Inflammatory macrophage treated with lipopolysaccharide for 4 hours (primary cell): ENCODE results near the gene TTF2.

Experiments
- DNase-seq: peaks from one replicate; pipeline ENCODE4 v3.0.0-alpha.2; 2020

The TTF2 gene

DNA sequence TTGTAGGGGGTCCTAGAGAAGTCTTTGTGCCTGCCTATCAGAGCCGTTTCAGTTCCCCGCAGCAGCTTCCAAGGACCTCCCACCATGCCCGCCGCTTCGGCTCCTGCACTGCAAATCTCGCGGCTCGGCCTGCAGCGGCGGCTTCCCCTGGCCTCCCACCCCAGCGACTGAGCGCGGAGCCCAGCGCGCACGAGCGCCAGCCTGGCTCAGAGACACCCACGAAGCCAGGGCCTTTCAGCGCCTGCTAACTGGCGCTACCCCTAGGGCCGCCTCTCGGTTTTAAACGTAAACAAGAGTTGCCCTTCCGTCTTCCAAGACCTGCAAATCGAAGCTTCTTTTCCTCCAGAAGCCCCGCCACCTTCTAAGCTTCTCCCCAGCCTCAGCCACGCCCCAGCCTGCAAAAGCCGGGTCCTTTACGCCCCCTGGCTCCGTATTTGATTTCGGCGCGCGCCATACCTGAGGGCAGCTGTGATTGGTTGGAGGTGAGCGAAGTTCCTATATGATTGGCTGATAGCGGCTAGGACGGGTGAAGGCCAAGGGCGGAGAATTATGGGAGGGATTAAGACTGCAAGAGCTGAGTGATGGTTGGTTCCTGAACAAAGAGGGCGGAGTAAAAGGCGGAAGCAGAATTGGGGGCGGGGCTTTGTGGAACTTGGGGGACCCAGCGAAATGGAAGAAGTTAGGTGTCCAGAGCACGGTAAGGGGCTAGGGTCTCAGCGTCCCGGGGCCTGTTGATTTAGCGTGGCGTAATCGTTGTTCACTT lies at the start of gene TTF2:
TTF2 (plus strand) TSS at position 649 of the 763 bp plus-strand sequence; CDS start at position 670, 21 bp downstream.
- DNase-seq = peak; percentile 99

DNA sequence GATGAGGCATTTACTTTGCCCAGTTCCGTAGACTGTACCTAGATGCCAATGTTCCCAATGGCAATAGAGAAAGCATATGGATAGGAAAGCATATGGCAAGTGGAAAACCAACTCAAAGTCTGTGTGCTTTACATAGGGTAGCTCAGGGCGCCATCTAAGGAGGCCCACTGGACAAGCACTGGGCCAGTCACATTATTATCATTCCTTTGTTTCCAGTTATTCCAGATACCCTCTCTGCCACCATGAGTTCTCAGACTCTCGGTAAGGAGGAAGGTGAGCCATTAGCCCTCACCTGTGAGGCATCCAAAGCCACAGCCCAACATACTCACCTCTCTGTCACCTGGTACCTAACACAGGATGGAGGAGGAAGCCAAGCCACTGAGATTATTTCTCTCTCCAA lies 48.8 kb upstream of the TTF2 start:
- no peak for DNase-seq

DNA sequence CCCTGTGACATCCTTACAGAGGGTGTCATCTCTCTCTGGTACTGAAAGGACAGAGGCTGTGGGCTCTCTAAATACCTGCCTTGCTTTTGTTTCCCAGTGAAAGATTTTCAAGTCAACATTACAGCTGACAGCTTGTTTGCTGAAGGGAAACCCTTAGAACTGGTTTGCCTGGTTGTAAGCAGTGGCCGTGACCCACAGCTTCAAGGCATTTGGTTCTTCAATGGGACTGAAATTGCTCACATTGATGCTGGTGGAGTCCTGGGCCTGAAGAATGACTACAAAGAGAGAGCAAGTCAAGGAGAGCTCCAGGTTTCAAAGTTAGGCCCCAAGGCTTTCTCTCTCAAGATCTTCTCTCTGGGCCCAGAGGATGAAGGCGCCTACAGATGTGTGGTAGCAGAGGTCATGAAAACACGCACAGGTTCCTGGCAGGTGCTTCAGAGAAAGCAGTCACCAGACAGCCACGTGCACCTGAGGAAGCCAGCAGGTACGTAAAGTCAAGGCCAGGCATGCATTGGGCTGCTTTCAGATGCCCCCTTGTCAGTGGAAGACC lies 46.7 kb upstream of the TTF2 start:
- no peak for DNase-seq

DNA sequence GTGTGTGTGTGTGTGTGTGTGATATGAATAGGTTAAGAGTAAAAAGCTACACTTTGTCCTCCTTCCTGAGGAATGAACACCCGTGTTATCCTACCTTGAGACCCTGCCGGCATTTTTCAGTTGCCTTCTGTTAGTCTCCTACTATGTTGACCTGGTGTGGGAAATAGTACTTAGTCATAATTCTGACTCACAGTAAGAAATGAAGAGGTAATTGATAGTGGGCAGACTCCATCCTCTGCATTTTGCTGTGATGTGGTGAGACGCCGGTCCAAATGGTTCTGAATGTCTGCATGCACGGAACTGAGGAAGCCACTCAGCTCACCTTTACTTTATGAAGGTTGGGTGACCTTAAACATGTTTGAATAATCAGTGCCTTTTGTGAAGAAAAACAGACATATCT lies 45.9 kb upstream of the TTF2 start:
- no peak for DNase-seq

DNA sequence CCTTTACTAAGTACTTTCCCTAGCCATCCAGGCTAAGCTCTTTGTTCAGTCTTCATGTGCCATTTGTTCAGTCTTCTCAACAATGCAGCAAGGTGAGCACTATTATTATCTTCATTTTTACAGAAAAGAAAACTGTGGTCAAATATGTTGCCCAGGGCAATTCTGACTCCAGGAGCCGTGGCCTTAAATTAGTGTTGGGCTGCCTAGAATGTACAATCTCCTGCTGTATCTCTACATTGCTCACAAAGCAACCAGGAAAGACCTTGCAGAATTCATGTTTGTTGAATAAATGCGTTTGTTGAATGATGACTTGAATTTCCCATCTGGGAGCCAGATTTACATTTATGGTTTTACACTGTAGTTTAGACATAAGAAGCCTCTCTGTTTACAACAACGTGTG lies 44.4 kb upstream of the TTF2 start:
- no peak for DNase-seq

DNA sequence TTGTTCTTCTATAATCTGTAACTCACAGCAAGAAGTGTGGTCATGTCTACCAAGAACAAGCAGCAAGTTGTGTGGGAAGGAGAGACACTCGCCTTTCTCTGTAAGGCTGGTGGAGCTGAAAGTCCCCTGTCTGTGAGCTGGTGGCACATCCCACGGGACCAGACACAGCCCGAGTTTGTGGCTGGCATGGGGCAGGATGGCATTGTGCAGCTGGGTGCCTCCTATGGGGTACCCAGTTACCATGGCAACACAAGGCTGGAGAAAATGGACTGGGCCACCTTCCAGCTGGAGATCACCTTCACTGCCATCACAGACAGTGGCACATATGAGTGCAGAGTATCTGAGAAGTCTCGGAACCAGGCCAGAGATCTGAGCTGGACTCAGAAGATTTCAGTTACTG lies 43.1 kb upstream of the TTF2 start:
- no peak for DNase-seq

DNA sequence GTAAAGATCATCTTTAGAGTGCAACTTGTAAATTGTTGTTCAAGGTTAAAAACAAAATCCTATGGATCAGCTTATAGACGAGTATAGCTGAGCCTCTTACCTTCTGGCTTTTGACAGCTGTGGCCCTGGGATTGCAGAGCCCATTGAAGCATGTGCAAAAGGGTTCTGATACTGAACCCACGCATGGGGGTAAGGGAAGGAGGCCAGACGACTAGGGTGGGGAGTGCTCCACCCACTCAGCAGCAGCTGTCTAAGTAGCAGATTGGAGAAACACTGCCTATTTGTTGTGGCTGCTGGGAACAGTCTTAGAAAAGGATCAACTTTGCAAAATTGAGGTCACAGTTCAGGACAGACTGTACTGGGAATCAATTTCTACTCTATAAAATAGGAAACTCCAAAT lies 42.5 kb upstream of the TTF2 start:
- peak; percentile 51 for DNase-seq

DNA sequence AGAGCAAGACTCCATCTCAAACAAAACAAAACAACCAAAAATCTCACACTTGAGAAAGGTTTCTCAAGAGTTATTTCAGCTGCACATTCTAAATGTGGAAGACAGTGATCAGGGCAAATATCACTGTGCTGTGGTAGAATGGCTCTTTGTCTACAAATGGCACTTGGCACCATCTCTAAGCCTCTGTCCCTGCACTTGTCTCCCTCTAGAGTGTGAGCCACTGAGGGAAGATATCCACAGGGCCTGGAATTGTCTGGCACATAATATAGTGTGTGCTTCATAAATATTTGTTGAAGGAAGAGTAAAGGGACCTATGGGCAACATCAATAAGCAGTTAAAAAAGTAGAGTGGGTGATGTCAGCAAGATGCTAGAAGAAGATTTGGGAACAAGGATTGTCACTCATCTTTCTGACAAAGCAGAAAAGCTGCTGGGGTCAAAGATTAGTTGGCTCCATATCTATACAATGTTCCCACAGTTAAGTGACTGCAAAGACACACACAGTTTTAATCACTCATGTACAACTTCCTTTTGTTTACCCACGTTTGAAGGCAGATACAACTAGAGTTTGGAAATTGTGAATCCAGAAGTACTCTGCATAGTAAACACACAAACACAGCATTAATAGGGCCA lies 39.5 kb upstream of the TTF2 start:
- no peak for DNase-seq

DNA sequence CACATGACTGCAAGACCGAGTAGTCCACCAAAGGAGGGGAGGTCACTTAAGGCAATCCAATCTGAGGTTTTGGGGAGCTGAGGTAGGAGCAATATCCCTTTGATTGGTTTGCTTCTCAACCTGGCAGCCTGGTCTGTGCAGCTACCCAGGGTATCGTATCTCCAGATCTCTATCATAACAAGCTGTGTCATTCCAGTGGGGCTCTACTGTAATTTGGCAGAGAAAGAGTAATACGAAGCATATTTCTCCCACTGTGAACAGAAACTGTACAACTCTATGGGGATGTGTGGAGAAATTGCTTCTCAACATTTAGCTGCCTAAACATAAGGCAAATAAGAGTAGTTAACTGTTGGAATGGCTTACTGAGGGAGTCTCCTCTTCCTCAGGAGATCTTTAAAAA lies 38.0 kb upstream of the TTF2 start:
- DNase-seq = no peak

DNA sequence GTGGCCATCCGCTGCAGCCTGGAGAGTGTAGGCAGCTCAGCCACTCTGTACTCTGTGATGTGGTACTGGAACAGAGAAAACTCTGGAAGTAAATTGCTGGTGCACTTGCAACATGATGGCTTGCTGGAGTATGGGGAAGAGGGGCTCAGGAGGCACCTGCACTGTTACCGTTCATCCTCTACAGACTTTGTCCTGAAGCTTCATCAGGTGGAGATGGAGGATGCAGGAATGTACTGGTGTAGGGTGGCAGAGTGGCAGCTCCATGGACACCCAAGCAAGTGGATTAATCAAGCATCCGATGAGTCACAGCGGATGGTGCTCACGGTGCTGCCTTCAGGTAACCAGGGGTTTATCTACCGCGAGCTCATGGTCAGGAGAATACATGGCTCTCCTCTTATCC lies 34.6 kb upstream of the TTF2 start:
- DNase-seq = no peak

DNA sequence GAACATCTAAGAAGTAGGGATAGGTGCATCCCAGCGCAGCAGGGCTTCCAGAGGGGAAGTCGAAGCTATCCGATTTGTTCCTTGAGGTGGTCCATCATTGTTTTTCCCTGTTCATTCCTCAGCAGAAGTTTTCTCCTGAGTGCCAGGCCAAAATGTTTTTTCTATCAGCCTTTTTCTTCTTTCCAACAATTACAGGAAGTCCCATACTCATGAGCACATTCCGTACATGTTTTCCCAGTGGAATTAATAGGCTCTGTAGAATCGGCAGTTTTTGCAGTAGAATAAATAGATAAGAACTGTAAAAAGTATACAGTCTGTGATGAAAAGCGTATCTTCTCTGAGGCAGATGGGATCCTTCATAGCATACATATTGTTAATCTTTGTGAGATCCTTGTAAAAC lies 33.8 kb upstream of the TTF2 start:
- DNase-seq = no peak

DNA sequence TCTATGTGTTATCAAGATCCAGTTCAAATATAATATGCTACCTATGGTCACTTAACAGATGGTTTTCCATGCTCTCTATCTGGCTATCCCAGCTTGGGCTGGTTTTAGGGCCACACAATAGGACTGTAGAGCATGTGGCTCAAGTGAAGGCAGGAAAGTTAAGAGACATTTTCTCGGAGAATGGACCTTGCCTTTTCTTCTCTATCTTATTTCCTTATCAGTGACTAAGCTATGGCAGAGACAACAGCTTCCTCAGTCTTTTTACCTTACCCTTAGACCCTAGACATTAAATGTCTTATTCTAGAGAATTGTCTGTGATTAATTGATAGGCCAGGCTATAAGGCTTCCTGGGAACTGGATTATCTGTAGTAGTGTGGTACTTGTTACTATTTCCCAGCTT lies 30.4 kb upstream of the TTF2 start:
- DNase-seq = no peak

DNA sequence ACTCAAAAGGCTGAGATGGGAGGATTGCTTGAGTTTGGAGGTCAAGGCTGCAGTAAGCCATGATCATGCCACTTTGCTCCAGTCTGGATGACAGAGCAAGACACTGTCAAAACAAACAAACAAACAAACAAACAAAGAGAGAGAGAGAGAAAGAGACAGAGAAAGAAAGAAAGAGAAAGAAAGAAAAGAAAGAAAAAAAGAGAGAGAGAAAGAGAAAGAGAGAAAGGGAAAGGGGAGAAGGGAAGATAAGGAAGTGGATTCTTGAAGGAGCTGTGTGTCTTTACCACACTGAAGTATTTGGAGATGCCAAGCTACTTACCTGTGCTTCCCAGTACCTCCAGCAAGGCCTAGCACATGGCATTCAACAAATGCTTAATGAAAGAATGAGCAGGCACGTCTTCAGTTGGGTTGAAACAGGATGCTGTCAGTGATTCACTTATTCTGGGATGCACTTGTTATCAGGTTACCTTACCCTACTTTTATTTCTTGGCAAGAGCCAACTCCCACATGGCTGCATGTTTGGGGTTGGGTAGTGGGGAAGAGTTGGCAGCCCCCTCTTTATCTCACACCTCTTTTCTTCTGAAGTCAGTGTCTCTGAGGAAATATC lies 29.8 kb upstream of the TTF2 start:
- DNase-seq = no peak

DNA sequence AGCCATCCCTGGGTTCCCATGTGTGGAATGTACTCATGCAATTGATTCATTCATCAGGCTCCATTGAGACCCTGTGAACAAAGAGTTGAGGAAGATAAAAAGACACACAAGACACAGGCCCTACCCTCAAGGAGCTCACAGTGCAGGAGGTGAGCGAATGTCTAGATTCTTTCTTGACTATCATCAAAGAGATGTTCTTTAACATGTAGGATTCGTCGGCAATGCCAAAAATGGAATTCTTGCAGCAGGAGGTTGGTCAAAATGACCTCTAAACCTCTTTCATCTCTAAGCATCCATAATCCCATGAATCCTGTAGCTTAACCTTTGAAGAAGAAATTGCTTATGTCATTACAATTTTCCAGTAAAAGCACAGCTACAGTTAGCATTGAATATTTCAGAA lies 27.9 kb upstream of the TTF2 start:
- DNase-seq = no peak

DNA sequence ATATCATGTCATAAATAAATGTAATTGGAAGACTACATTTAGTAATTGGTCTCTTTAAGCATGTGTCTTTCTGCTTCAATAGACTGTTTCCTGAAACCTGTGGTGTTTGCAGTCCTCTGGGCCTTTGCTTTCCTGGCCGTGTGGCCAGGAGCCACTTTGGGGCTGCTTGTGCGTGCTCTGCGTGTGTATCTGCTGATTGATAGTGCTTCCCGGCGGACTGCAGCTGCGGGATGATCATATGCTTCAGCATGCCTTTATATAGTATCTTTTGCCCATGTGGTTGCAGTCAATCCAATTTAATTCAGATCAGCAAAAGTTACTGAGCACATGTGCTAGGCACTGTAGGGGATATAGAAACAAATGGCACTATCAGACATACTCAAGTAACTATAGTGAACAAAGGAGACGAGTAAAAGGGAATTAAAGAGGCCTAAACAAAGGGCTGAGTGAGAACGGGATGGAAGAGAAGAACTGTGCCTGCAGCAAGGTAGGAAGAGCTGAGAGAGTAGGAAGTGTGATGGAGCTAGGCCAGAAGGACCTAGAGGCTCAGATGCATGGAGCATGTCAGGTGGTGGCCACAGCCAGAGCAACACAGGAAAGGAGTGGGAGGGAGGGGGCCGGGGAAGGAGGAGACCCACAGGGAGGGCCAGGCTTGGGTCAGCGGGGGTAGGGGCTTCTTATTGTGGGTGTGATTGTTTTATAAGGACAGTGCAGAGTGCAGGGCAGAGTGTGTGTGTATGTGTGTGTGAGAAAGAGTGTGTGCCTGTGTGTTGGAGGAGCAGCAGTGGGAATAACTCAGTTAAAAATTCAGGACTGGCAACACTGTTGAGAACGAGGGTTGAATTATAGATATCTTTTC lies 27.2 kb upstream of the TTF2 start:
- DNase-seq = no peak

DNA sequence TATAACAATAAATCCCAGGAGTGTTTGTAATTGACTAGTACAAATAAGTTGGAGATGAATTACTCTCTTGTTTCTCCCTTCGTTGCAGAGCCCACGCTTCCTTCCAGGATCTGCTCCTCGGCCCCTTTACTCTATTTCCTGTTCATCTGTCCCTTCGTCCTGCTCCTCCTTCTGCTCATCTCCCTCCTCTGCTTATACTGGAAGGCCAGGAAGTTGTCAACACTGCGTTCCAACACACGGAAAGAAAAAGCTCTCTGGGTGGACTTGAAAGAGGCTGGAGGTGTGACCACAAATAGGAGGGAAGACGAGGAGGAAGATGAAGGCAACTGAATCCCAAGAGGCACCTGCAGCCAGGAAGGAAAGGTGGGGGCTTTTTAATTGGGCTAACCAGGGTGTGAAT lies 26.4 kb upstream of the TTF2 start:
- no peak for DNase-seq

DNA sequence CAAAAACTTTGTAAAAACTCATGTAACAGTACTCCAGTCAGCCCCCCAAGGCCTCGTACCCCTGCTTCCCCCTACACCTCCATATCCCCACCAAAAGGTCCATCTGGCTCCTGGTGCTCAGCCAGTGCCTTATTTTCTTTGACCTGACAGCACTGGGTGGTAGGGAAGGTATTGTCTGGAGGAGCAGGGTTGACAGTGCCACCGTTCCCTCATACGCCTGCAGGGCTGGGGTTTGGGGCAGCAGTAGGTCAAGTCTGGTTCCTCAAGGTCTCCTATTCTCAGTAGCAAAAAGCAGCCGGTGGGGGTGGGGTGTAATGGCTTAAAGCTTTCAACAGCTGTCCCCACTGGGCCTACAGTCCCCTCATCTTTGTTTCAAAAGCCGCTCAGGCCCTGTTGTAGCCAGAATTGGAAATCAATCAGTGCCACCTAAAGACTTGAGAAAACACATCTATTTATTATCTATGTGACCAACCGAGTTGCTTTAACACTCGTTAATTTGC lies 25.3 kb upstream of the TTF2 start:
- DNase-seq = no peak

DNA sequence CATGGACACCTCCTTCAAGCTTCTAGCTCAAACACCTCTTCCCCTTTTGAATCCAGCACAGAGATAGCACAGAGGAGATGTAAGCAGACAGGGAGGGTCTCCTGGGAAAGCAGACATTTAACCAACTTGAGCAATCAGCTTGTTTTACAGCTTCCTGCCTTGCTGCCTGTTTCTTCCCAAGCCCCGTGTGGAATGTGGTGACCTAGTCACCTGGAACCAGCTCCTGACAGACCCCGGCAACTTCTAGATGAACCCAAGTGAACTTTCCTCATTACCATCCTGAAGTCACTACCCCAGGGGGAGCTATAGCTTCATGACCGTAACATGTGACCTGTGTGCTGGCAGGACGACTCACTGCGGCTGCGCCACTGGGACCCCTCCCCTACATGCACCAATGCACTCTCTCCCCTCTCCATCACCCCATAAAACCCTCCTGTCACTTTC lies 24.1 kb upstream of the TTF2 start:
- DNase-seq = no peak

DNA sequence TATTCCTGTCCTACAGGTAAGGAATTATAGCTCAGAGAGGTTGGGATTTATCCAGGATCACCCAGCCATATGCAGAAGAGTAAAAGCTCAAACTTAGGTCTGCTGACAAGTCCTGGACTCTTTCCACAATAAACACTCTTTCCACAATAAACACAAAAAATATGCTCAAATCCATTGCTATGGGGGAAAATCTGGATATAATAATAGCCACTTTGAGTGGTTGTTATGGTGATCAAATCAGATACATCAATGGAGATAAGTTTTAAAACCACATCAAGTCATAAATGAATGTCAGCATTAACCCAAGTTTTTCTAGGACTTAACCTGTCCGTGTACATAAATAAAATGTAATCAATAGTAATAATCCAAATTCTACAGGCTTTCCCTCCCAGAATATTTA lies 22.3 kb upstream of the TTF2 start:
- DNase-seq = no peak

DNA sequence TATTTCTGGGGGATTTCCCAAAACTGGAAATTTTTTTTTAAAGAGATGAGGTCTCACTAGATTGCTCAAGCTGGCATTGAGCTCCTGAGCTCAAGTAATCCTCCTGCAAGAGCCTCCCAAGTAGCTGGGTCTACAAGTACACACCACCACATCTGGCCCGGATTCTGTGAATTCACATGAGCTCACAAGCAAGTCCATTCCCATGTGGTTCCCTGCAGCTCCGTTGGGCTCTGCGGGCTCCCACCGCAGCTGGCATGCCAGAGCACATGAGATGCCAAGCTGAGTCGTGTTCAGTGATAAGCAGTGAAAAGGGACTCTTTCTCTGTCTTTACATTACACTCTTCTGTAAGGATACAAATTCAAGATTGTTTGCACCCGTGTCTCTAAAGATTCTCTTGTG lies 21.9 kb upstream of the TTF2 start:
- DNase-seq = no peak

DNA sequence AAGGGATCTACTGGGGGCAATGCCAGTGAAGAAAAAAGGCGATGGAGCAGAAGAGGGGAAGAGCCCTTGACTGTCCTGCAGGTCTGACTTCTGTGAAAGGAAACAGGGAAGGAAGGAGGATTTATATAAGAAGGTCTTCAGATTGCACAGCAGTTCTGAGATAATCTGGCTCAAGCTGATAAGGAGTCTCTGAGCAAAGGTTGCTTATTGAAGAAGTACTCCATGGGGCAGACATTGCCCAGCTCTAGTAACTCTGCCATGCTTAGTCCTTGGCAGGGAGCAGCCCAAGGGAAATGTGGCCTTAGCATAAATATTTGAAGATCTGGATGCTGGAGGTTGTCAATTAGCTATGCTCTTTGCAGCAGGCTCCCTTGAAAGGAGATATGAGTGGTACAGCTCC lies 15.9 kb upstream of the TTF2 start:
- DNase-seq = no peak

DNA sequence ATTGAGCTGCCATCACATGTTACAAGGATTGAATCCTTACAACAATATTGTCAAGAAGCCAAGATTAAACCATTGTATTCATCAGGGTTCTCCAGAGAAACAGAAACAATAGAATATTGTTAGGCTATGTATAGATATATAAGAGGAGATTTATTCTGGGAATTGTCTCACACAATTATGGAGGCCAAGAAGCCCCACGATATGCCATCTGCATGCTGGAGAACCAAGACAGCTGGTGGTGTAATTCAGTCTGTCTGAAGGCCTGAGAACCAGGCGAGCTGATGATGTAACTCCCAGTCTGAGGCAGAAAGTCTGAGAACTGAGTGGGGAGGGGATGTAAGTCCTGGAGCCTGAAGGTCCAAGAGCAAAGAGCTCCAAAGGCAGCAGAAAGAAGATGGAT lies 14.5 kb upstream of the TTF2 start:
- DNase-seq = peak; percentile 33

DNA sequence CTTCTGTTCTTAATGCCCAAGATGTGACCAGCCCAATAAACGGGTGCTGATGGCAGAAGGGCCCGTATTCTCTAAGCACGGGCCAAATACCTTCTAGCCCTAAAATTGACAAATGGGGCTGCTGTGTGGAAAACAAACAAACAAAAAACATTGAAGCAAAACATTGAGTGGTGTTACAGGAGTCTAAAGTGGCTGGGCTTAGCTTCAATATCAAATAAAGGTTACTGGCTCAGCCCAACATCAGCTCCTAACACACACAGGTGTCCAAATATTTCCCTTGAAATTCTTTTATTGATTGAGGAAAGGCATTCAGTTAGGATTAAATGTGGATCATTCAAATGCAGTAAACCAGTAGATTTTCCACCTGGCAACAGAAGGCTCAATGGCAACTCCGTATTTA lies 13.3 kb upstream of the TTF2 start:
- no peak for DNase-seq
